ENCODE measurements around the gene KIAA1671. TPM values are rescaled to one million over a fixed set of nuclear protein-coding genes. Genes with fewer than 3 reads are reported as not detected.
A peak's percentile ranks its signal among the peaks of the same experiment; 100 is the strongest.

Gene KIAA1671
- total RNA-seq, 4 donors from 2014 or later, result 14.2 to 34.2 (median 22.6) TPM

DNA sequence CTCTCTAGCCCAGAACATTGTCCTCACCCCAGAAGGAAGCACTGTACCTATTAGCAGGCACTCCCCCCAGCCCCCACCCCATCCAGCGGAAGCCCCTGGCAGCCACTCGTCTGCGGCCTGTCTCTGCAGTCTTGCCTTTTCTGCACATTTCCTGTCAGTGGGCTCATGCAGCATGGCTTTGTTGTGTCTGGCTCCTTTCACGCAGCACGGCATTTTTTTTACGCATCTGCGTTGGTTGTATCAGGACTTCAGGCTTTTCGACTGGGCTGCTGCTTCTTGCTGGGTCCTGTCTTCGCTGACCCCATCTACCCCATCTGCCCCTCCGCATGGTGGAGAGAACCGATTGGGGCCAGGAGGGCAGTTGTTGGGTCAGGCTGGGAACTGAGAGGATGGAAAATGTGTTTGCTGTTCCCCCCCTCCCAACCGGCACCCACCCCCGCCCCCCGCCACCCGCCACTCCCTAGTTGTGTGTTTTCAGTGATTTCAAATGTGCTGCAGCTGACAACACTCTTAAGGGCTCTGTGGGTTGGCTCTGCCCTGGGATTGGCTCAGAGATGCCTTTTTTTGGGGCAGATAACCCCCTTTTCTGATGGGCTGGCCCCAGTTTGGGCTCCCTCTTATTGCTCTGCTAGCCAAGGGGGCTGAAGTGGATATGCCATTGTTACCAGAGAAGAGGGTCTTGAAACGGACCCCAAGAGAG, 110.0 kb downstream of the KIAA1671 start:
- Histone ChIP-seq H3K9me3 (no peaks in the 10 kb centered on the region), H3K27ac (replicated peaks in 1 of 4) (no peak overlapping the region), H3K4me1 (peaks cover 0 to 9% (median 6%) of the 10 kb centered on the region in 4 donors), H3K4me3 (no peak overlapping the region), H3K36me3 (peaks cover 0 to 3% (median 0%) of the 10 kb centered on the region in 4 donors), H3K27me3 (no peaks in the 10 kb centered on the region)
- TF ChIP-seq POLR2A (IDR thresholded peaks at IDR 0.05; ENCODE audit: low read depth), result no peak
- no peak for TF ChIP-seq POLR2AphosphoS5 (IDR thresholded peaks at IDR 0.05)
- TF ChIP-seq, protein P1, sequence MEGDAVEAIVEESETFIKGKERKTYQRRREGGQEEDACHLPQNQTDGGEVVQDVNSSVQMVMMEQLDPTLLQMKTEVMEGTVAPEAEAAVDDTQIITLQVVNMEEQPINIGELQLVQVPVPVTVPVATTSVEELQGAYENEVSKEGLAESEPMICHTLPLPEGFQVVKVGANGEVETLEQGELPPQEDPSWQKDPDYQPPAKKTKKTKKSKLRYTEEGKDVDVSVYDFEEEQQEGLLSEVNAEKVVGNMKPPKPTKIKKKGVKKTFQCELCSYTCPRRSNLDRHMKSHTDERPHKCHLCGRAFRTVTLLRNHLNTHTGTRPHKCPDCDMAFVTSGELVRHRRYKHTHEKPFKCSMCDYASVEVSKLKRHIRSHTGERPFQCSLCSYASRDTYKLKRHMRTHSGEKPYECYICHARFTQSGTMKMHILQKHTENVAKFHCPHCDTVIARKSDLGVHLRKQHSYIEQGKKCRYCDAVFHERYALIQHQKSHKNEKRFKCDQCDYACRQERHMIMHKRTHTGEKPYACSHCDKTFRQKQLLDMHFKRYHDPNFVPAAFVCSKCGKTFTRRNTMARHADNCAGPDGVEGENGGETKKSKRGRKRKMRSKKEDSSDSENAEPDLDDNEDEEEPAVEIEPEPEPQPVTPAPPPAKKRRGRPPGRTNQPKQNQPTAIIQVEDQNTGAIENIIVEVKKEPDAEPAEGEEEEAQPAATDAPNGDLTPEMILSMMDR (IDR thresholded peaks at IDR 0.05), result no peak
- no peak for TF ChIP-seq EP300 (IDR thresholded peaks at IDR 0.05)
- no peak for DNase-seq (ENCODE audit: extremely low spot score)
- 67% methylated on average over 10 of the region's 16 CpGs for WGBS
- intact Hi-C loops (cut with DNase I), result no loop called here

DNA sequence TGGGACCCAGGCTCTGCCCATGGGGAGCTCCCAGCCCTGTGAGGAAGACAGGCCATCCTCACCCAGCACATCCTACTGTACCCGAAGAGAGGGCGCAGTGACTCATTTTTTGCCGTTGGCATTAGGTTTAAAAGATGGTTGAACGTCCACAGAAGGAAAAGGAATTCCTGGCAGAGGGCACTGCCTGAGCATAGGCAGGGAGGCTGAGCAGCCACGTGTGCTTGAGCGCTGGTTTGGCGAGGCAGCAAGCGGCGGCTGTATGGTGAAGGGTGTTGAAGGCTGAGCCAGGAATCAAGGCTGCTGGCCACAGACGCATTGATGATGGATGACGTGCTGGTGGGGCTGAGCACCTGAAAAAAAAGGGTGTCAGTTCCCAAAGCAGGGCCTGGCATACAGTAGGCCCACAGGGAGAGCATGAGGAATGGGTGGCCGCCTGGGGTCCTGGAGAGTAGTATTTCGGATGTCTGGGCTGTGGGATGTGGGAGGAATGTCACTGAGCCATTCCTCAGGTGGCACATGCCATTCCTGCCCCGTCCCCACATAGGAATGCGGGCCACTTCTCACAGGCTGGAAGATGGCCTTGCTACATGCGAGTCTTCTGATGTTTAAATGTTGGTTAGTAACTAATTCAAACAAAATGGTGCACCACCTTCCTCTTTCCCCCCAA, 112.5 kb downstream of the KIAA1671 start:
- WGBS, result 71% methylated on average over 16 of the region's 16 CpGs
- no peak overlapping the region for H3K27ac ChIP-seq (replicated peaks in 1 of 4)
- intact Hi-C loops (cut with DNase I), result no loop called here

DNA sequence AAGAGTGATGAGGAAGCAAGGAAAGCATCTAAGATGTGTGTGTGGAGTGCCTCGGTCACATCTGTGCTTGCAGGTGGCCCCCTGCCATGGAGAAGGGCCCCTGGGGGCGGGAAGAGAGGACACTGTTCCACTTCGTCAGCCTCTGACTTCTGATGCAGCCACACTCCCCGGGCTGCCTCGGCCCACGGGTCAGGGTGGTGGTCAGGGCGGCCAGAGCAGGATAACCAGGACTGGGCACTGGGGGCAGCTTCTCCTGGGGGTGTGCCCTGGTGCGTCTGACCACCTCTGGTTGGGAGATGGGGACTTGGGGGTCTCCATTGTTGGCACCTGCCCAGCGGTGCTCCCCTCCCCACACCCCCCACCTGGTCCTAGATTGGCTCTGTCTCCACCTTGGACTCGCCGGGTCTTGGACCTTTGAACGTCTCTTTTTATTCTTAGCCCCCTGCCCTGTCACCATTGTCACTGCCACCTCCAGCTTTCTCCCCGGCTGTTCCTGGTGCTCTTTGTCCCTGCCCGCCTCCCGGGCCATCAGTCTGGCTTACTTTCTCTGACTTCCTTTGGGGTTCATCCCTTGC, 114.4 kb downstream of the KIAA1671 start:
- no peak for DNase-seq (ENCODE audit: extremely low spot score)
- H3K27me3 ChIP-seq, result no peaks in the 10 kb centered on the region
- WGBS, result 93% methylated on average over 9 of the region's 15 CpGs
- no peaks in the 10 kb centered on the region for H3K9me3 ChIP-seq
- no peak overlapping the region for H3K4me3 ChIP-seq
- H3K4me1 ChIP-seq, result peaks cover 6 to 52% (median 41%) of the 10 kb centered on the region in 4 donors
- TF ChIP-seq EP300 (IDR thresholded peaks at IDR 0.05) (no peak), POLR2AphosphoS5 (IDR thresholded peaks at IDR 0.05) (no peak), POLR2A (IDR thresholded peaks at IDR 0.05; ENCODE audit: low read depth) (no peak)
- TF ChIP-seq, protein P1 (IDR thresholded peaks at IDR 0.05), result no peak
- peaks cover 0 to 3% (median 0%) of the 10 kb centered on the region in 4 donors for H3K36me3 ChIP-seq
- H3K27ac ChIP-seq (replicated peaks in 1 of 4), result peak overlapping the region in 3 of 4 donors; percentile 55 to 67 (median 67)
- intact Hi-C loops (cut with DNase I), result no loop called here

More for the DNA sequence above, 112.5 kb downstream of the KIAA1671 start:
- H3K27me3 ChIP-seq, result no peaks in the 10 kb centered on the region
- no peaks in the 10 kb centered on the region for H3K9me3 ChIP-seq
- TF ChIP-seq POLR2AphosphoS5 (IDR thresholded peaks at IDR 0.05) (peak in 1 of 2 donors; percentile 24), EP300 (IDR thresholded peaks at IDR 0.05) (no peak)
- H3K4me3 ChIP-seq, result no peak overlapping the region
- peaks cover 0 to 3% (median 0%) of the 10 kb centered on the region in 4 donors for H3K36me3 ChIP-seq
- DNase-seq (ENCODE audit: extremely low spot score), result no peak
- H3K4me1 ChIP-seq, result peaks cover under 1 to 33% (median 22%) of the 10 kb centered on the region in 4 donors

DNA sequence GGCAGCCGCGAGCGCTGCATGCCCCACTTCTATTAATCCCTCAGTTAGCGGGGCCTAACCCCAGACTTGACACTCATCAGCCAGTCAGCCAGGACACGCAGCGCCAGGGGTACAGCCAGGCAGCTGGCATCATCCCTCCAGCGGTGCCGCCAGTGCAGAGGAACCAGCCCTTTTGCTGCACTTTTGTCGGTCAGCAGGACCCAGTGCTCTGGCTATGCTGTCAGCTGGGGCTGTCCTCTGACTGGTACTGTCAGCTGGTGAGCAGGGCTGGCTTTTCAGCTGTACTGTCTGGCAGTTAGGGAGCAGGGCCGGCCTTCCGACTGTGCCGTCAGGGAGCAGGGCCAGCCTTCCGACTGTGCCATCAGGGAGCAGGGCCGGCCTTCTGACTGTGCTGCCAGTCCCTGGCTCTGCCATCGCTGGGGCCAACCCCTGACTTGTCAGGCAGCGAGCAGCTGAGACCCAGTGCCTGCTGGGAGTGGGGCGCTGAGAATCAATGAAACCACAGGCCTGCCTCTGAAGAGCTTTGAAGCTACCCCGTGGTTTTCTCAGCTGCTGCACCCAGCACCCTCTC, 115.4 kb downstream of the KIAA1671 start:
- peaks cover 0 to 3% (median 0%) of the 10 kb centered on the region in 4 donors for H3K36me3 ChIP-seq
- TF ChIP-seq POLR2AphosphoS5 (IDR thresholded peaks at IDR 0.05) (peak in 1 of 2 donors; percentile 3), POLR2A (IDR thresholded peaks at IDR 0.05; ENCODE audit: low read depth) (no peak), EP300 (IDR thresholded peaks at IDR 0.05) (no peak)
- TF ChIP-seq, protein P1 (IDR thresholded peaks at IDR 0.05), result no peak
- no peaks in the 10 kb centered on the region for H3K27me3 ChIP-seq
- peak overlapping the region; percentile 55 to 67 (median 65) for H3K27ac ChIP-seq (replicated peaks in 1 of 4)
- no peak overlapping the region for H3K4me3 ChIP-seq
- H3K4me1 ChIP-seq, result peaks cover 6 to 56% (median 45%) of the 10 kb centered on the region in 4 donors
- no peaks in the 10 kb centered on the region for H3K9me3 ChIP-seq
- DNase-seq (ENCODE audit: extremely low spot score), result no peak
- intact Hi-C loops (cut with DNase I), result no loop called here
- WGBS, result 76% methylated on average over 16 of the region's 18 CpGs

Data from esophagus muscularis mucosa (tissue), 4 donors.